ENCODE results near the gene USP34.

The USP34 gene

GRCh38 chr2:61328707-61329251, 142.1 kb downstream of the USP34 start:
- no peak for TF ChIP-seq CTCF (IDR thresholded peaks at IDR 0.05)

GRCh38 chr2:61327173-61327572, 143.7 kb downstream of the USP34 start:
- no peak for TF ChIP-seq CTCF (IDR thresholded peaks at IDR 0.05)

DNA sequence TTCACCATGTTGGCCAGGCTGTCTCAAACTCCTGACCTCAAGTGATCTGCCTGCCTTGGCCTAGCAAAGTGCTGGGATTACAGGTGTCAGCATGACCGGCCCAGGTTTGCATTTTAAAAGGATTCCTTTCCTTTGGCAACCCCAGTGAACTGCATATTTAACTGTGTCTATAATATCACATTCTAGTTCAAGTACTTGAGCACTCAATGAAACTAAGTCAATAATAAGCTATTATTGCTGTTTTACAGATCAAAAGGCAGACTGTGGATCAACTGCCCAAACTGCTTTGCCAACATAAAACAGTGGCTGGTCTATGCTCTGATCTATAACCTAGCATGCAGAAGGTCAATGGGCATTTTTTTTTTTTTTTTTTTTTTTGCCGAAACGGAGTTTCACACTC, 144.5 kb downstream of the USP34 start:
- no peak for TF ChIP-seq CTCF (IDR thresholded peaks at IDR 0.05)

GRCh38 chr2:61320181-61320580, 150.7 kb downstream of the USP34 start:
- TF ChIP-seq CTCF (IDR thresholded peaks at IDR 0.05), result no peak

- TF ChIP-seq CTCF (IDR thresholded peaks at IDR 0.05), result no peak
Observed at GRCh38 chr2:61318553-61318952, 152.3 kb downstream of the USP34 start.

- TF ChIP-seq CTCF (IDR thresholded peaks at IDR 0.05), result no peak
Observed at GRCh38 chr2:61295981-61296380, 174.9 kb downstream of the USP34 start.

DNA sequence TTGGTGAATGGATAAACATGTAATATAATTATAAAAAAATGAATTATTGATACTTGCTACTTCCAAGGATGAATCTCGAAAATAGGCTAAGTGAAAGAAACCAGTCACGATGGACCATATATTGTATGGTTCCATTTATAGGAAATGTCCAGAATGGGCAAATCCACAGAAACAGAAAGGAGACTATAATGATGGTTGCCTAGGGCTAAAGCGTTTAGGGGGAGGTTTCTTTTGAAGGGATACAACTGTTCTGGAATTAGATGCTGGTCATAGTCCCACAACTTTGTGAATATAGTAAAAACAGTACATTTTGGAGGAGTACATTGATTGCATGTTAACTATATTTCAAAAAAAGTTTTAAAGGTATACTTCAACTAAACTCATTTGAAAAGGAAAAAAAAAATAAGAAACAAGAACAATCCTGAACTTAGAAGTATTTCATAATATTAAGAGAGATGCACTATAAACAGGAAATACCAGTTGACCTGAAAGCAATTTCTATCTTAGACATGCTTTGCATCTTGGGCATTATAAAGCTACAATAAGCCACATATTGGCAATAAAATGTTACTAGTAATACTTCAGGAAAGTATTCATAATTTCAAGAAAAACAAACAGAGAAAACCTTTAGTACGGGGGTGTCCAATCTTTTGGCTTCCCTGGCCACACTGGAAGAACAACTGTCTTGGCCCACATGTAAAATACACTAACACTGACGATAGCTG, 178.9 kb downstream of the USP34 start:
- no peak for TF ChIP-seq CTCF (IDR thresholded peaks at IDR 0.05)

Measured in LNCAP (cell line).